ENCODE measurements around the gene SMC4.
A peak's percentile ranks its signal among the peaks of the same experiment; 100 is the strongest.
"Not testable (repeated sequence)": the region's sequence is repeated elsewhere in the genome, so short reads cannot be mapped to it uniquely, and the experiment has no call there.

Gene SMC4

DNA sequence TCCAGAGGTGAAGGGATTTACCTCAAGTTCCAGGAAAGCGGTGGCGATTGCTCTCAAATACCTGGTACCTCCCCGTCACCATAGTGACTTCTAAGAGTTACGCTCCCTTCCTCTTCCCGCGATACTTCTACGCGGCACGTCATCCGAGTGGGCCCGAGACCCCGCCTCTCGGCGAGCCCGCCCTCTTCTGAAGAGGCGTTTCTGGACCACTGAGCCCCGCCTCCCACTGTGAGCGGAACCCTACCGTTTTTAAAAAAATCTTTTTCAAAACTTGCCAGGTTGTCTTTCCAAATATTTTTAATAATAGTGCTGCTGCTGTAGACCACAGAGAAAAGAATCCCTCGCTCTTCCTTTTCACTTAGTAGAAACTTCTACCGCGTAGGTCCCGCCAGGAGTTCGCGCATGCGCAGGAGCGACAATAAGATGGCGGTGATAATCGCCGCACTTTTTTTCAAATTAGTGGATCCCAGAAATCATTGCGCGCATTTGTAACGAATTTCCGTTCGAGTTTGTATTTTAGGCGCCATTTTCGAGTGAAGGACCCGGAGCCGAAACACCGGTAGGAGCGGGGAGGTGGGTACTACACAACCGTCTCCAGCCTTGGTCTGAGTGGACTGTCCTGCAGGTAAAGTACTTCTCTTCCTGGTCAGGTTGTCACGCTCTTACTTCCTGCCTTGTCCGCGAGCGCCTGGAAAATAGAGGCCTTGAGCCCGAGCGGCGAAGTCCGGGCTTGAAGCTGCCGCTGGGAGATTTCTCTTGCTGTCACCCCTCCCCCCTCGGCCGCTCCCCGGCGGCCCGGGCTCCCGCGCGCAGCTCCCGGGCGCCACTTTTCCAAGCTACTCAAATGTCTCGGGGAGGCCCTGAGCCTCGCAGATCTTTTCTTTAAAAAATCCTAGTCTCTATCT lies at the start of gene SMC4, which contains the start of gene IFT80:
Gene SMC4 (plus strand): TSS at position 526 of the 905 bp plus-strand sequence. CDS start 1,177 bp downstream, outside the sequence.
Gene IFT80 (minus strand): TSS at position 101 of the 905 bp plus-strand sequence. CDS start 14,625 bp downstream, outside the sequence.
- DNase-seq (ENCODE audit: low read depth in 2 of 2, low spot score in 1 of 2) = peak; percentile 93 to 95

DNA sequence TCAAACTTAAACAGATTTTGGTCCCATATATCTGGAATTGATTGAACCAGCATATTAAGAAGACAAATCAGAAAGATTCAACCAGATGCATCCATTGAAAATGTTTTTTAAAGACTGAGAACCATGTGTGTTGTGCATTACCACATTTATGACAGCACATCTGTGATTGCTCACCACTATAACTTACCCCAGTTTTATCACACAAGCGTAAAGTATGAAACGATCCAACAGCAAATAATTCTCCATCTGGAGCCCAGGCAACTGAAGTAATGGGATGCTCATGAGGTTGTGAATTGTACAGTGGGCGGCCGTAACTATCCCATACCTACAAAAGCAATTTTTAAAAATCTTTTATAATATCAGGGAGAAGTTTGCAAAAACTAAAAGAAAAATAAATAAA lies 43.6 kb upstream of the SMC4 start:
- DNase-seq (ENCODE audit: low read depth in 2 of 2, low spot score in 1 of 2) = no peak

DNA sequence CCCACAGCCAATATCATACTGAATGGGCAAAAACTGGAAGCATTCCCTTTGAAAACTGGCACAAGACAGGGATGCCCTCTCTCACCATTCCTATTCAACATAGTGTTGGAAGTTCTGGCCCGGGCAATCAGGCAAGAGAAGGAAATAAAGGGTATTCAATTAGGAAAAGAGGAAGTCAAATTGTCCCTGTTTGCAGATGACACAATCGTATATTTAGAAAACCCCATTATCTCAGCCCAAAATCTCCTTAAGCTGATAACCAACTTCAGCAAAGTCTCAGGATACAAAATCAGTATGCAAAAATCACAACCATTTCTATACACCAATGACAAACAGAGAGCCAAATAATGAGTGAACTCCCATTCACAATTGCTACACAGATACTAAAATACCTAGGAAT lies 36.6 kb upstream of the SMC4 start:
- DNase-seq (ENCODE audit: low read depth in 2 of 2, low spot score in 1 of 2) = not testable (repeated sequence)

DNA sequence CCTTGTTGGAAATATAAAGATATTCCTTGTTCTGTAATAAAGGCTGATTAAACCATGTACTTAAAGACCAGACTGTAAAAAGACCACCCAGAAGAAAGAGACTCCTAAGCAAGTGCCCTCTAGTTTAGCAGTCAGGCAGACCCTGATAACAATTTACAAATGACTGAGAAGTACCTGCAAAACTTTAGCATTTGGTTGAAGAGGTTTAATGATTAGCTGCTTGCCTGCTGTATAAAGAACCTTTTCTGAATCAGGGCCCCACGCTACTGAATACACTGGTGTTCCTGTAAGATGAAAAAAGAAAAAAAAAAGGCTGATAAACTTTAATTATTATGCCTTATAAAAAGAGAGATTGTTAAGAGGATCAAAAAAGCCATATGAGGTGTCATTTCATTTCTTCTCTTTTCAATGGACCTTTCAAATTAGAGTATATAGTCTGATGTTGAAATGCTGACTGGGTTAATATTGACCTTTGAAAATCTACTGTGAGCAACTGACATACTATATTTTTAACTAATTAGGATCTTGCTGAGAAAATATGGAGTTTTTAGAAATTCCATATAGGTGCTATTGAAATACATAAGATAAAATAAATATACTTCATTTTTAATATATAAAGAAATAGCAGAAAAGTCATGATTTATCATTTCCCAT lies 33.5 kb upstream of the SMC4 start:
- no peak for DNase-seq (ENCODE audit: low read depth in 2 of 2, low spot score in 1 of 2)

DNA sequence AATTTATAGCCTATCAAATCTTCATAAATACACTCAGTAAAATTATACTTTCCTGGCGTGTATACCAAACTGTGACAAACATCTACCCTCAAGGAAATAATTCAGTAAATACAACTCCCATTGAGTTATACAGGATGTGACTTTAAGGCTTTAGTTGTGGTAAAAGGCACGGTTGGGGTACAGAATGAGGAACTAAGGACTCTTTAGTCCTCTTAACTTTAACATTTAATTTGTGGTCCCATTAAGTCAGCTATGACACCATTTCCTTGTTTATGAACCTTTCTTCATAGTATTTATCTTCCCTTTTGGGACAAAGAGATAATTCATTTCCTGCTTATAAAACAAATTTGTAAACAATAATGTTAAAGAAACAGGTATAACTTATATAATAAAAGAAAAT lies 30.6 kb upstream of the SMC4 start:
- no peak for DNase-seq (ENCODE audit: low read depth in 2 of 2, low spot score in 1 of 2)

DNA sequence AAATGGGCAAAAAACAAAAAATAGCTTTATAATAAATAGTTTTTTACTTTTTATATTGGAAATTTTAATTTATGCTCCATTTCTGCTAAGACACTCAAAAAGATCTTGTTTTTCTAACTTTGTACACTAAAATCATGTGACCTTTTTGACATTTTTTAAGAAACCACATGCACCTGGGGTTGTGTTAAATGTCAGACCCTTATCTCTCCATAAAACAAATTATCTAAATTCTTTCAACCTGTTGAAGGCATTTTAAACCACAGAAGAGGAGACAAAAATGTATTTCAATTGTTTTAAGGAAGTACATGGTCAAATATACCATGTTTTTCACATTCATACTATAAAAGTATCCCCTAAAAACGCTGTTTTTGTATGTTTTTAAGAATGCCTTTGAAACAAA lies 29.7 kb upstream of the SMC4 start:
- DNase-seq (ENCODE audit: low read depth in 2 of 2, low spot score in 1 of 2) = no peak

DNA sequence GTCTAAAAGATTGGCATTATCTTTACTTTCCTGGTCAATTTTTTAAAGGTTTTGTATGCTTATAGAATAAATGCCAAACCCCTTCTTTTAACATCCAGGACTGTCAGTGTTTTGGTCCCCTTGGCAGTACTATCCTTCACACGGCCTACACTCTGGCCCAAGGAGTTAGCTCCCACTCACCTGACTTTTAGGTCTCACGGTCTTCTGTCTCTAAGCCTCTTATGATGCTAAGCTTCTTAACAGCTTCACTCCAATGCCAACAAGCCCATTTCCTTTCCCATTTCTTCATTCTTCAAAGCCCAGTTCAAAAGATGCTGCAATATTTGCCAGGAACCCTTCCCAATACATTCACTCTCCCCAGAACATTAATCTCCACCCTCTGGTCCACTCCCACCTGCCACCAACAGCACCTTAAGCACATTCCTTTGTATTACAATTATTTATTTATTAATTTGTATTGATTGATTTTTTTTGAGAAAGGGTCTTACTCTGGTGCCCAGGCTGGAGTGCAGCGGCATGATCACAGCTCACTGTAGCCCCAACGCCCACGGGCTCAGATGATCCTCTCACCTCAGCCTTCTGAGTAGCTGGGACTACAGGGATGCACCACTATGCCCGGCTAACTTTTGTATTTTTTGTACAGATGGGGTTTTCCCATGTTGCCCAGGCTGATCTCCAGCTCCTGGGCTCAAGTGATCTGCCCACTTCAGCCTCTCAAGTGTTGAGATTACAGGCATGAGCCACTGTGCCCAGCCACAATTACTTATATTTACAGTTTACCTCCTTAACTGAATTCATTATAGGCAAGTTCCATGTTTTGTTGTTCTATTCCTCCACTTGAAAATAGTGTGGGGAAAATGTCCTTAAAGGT lies 28.2 kb upstream of the SMC4 start:
- DNase-seq (ENCODE audit: low read depth in 2 of 2, low spot score in 1 of 2) = no peak

DNA sequence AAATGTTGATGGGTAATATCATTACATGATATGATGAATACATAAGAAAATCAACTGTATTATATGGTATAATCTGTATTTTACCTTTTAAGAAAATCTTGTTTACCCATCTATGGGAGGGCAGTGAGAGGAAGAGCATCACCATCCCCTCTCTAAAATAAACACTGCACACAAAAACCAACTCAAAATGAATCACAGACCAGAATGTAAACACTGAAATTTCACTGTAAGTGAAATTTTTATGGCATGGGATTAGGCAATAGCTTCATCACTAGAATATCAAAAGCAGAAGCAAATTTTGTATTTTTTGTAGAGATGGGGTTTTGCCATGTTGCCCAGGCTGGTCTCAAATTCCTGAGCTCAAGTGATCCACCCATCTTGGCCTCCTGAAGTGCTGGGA lies 26.7 kb upstream of the SMC4 start:
- no peak for DNase-seq (ENCODE audit: low read depth in 2 of 2, low spot score in 1 of 2)

DNA sequence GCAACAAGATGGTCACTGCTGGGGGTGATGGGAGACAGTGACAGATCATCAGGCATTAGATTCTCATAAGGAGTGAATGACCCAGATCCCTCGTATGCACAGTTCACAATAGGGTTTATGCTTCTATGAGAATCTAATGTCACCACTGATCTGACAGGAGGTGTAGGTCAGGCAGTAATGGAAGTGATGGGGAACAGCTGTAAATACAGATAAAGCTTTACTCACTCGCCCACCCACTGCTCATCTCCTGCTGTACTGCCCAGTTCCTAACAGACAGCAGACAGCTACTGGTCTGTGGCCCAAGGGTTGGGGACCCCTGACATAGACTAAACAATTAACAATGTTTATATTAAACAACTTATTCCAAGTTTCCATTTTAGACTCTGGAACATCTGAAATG lies 25.8 kb upstream of the SMC4 start:
- DNase-seq (ENCODE audit: low read depth in 2 of 2, low spot score in 1 of 2) = no peak

DNA sequence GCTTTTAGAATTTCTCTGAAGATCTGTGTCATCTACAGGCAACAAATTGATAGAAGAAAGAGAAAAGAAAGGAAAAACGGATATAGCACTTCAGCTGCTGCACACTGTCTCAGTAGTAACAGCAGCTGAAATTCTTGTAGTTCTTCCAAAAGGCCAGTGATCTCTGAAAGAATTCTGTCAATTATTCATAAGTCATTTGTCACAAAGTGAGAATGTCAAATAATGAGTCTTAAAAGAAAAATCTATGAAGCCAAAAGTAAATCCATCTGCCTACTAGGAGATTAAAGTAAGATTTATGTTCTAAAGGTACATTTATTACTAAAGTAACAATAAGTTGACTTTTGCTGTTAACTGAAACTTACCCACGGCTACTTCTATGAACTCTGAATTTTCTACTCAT lies 25.0 kb upstream of the SMC4 start:
- no peak for DNase-seq (ENCODE audit: low read depth in 2 of 2, low spot score in 1 of 2)

DNA sequence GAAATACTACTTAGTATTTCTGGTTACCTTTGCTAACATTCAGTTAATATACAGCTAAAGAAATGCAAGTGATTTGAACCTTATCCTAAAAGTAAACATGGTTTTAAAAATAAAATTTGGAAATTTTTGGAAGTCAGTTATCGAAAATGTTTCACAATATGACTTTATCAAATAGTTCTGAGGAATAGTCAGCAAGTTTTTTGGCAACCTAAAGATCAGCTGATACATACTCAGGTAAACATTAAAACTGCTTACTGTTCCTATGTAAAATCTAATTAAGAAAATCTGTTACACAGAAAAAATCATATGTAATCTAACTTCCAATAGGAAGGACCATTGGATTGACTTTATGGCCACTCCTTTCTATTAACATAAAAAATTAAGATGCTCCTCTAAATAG lies 24.5 kb upstream of the SMC4 start:
- DNase-seq (ENCODE audit: low read depth in 2 of 2, low spot score in 1 of 2) = no peak

DNA sequence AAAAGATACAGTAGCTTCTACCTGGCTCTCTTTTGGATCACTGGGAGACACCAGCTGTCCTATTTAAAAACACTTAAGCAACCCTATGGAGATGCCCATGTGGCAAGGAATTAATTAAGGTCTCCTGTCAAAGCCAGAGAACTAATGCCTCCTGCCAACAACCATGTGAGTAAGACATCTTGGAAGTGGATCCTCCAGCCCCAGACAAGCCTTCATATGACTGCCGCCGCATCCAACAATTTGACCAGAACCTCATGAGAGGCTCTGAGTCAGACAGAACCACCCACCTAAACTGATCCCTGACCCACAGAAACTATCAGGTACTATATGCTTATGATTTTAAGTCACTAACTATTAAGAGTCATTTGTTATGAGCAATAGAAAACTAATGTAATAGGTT lies 22.8 kb upstream of the SMC4 start:
- no peak for DNase-seq (ENCODE audit: low read depth in 2 of 2, low spot score in 1 of 2)

DNA sequence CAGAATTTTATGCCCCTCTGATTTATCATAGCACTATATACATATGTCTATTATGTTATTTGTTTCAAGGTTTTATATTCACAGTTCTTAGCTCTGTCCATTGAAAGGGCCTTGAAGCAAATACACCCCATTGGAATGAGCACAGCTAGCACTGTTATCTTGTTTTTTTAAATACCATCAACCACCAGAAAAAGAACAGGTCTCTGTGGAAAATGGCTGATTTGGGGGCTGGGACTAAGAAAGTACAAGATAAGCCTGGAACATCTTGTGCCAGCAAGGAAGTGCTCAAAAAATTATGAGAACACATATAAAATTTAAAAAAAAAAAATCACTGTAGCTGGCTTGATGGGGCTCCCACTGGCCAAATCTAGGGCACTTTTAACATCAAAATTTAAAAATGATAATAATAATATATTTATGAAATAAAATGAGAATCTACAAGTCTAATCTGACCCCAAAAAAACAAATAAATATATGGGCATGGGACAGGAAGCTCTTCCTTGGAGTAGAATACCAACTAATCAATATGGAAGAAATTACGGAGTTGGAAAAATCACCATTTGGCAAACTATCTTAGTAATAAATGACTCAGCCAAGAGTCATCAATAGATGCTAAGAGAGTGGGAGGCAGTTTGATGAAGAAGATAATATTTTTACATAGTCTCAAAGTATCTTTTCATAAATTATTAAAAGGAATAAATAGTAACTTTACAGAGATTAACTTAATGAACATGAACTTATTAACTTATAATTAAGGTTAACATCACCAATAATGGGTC lies 20.9 kb upstream of the SMC4 start:
- no peak for DNase-seq (ENCODE audit: low read depth in 2 of 2, low spot score in 1 of 2)

DNA sequence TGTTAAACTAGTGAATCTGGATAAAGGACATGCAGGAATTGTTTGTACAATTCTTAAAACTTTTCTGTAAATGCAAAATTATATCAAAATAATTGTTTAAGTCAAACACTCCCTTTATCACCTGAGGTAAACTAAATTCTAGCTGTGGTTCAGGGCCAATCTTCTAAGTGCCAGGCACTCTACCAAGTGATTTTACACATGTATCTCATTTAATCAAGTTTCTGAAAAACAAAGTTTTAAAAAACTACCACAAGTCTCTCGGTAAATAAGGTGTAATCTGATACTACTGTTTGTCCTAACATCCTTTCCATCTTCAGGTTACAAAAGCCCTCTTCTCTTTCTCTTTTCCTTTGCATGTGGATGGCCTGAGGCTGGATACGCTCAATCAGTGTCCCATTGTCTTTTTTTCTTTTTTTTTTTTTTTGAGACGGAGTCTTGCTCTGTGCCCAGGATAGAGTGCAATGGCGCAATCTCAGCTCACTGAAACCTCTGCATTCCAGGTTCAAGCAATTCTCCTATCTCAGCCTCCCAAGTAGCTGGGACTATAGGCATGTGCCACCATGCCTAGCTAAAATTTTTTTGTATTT lies 19.7 kb upstream of the SMC4 start:
- DNase-seq (ENCODE audit: low read depth in 2 of 2, low spot score in 1 of 2) = no peak

DNA sequence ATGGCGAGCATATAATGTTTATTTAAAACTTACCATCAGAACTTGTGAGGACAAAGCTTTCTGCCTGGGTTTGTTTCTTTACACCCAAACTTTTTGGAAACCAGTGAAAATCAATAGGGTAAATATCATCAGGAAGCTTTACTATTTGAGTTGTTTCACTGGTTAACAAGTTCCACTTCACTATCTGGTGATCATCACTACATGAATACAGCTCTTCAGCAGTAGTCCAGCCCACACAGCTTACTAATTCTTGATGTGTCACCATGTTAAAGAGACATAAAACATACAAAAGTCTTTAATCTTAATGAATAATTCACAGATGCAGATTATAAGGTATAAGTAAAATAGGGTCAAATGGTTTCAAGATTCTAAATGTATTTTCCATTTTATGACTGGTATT lies 18.0 kb upstream of the SMC4 start:
- DNase-seq (ENCODE audit: low read depth in 2 of 2, low spot score in 1 of 2) = no peak

DNA sequence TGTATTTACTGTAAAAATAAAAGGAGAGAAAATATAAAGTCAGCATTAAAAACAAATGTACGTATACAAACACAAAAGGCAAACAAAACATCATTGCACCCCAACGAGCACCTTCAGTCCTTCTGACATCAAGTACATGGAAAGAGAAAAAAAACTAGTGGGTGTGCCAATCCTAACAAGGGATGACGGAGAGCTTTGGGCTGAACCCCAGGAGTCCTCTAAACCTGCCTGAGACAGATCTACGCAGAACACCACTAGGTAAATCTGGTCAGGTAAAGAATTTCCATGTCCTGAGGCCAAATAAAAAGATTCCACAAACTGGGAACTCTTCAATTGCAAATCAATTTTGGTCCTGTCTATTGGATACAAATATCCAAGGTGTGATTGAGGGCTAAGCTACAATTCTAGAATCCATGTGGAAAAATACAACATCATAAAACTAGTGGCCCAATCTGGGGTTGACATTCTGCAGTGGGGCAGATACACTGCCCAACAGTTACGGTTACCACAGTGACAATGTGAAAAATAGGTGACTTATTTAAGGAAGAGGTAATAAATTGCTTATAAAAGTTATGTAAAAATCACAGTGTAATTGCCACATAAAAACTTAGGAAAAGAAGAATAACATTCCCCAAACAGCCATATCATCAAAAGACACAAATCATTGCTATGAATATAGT lies 14.7 kb upstream of the SMC4 start:
- DNase-seq (ENCODE audit: low read depth in 2 of 2, low spot score in 1 of 2) = no peak

DNA sequence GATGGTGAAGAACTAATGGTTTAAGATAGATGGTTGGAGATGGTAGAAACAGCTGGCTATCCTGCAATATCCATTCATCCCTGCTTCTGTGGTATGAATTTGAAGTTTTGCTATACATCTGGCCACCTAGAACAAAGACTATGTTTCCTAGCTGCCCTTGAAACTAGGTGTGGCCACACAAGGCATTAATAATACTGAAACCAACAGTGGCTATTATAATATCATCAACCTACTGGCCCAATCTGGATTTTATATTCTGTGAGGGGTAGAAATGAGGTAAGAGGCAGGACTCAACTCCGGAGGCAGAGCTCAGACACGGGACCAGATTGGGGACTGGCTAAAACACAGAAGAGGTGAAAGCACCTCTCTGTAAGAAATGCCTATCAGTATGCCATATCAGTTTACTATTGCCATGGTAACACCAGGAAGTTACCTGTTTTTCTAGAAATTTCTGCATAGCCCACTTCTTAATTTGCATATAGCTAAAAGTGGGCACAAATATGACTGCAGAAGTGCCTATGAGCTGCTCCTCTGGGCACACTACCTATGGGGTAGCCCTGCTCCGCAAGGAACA lies 8.8 kb upstream of the SMC4 start:
- DNase-seq (ENCODE audit: low read depth in 2 of 2, low spot score in 1 of 2) = no peak

DNA sequence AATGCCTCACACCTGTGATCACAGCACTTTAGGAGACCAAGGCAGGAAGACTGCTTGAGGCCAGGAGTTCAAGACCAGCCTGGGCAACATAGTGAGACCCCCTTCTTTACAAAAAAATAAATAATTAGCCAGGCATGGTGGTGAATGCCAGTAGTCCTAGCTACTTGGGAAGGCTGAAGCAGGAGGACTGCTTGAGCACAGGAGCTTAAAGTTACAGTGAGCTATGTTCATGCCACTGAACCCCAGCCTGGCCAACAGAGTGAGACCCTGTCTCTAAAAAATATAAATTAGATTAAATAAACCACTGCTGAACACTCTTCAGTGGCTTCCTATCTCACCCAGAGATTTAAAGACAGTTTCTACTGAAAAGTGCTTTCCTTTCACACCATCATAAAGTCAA lies 6.7 kb upstream of the SMC4 start:
- no peak for DNase-seq (ENCODE audit: low read depth in 2 of 2, low spot score in 1 of 2)

DNA sequence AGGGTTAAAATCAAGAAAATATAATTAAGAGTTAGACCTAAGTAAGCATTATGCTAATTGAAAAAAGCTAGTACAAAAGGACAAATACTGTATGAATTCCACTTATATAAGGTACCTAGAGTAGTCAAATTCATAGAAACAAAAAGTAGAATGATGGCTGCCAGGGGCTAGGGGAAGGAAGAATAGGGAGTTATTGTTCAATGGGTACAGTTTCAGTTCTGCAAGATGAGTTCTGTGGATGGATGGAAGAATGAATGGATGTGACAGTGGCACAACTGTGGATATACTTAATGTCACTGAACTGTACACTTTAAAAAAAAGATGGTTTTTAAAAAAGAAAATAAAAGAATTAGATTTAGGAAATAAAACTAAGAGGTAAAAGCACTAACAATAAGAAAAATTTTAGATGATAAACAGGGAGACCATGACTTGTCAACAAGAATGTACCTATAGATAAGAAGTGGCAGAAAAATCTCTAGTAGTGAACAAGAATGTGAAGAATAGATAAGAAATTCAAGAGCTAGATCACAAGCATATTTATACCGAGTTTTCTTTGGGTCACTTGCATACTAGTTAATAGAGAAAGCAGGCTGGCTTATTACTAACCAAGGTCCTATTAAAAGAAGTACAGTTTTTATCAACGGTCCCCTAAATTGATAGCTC lies 6.0 kb upstream of the SMC4 start:
- no peak for DNase-seq (ENCODE audit: low read depth in 2 of 2, low spot score in 1 of 2)

All from stimulated activated CD8-positive, alpha-beta memory T cell treated with anti-CD3 and anti-CD28 coated beads, Interleukin-4, amount 100 ng/mL, for 4 hours (primary cell).